Measurements from ENCODE around the gene TBC1D2B.

Gene TBC1D2B

GRCh38 chr15:78085928-78086327 lies 8.4 kb upstream of the TBC1D2B start:
- Histone ChIP-seq H3K79me2 (ENCODE audit: control insufficient read depth, insufficient read depth, low read length) (no peaks in the 10 kb centered on the region), H3K36me3 (ENCODE audit: control insufficient read depth, insufficient read depth, low read length) (no peaks in the 10 kb centered on the region), H3K4me2 (ENCODE audit: low read length) (no peak overlapping the region), H4K8ac (ENCODE audit: low read depth, low read length) (no peak overlapping the region), H3K23ac (ENCODE audit: low read length) (no peak overlapping the region), H3K9ac (ENCODE audit: low read length) (no peak overlapping the region), H3K27me3 (ENCODE audit: insufficient read depth, low read length, poor library complexity) (no peaks in the 10 kb centered on the region), H2BK5ac (ENCODE audit: low read length) (no peak overlapping the region), H3K18ac (ENCODE audit: low read length) (no peak overlapping the region), H3K4me3 (ENCODE audit: low read length) (no peak overlapping the region), H3K79me1 (ENCODE audit: low read length) (no peaks in the 10 kb centered on the region), H2AK5ac (ENCODE audit: low read length) (no peak overlapping the region), H3K27ac (ENCODE audit: low read depth, low read length) (no peak overlapping the region), H2BK15ac (replicated peaks; ENCODE audit: low read depth) (no peak overlapping the region), H3K4ac (ENCODE audit: low read depth, low read length) (no peak overlapping the region), H4K5ac (ENCODE audit: low read length) (no peak overlapping the region), H3K4me1 (ENCODE audit: control insufficient read depth, low read depth, low read length) (no peaks in the 10 kb centered on the region), H2BK120ac (ENCODE audit: low read depth, low read length) (no peak overlapping the region), H3K56ac (ENCODE audit: low read length) (no peak overlapping the region)
- WGBS (ENCODE audit: extremely low coverage, insufficient coverage, low lambda C conversion rate): no CpG with 5 or more reads among the region's 1 CpG
- DNase-seq: no peak

GRCh38 chr15:78084449-78084750 lies 6.9 kb upstream of the TBC1D2B start:
- no peak overlapping the region for H2BK15ac ChIP-seq (replicated peaks; ENCODE audit: low read depth)
- H3K79me1 ChIP-seq (ENCODE audit: low read length): no peaks in the 10 kb centered on the region
- no peak overlapping the region for H2AK5ac ChIP-seq (ENCODE audit: low read length)
- H3K18ac ChIP-seq (ENCODE audit: low read length): no peak overlapping the region
- H3K79me2 ChIP-seq (ENCODE audit: control insufficient read depth, insufficient read depth, low read length): no peaks in the 10 kb centered on the region
- no peaks in the 10 kb centered on the region for H3K27me3 ChIP-seq (ENCODE audit: insufficient read depth, low read length, poor library complexity)
- WGBS (ENCODE audit: extremely low coverage, insufficient coverage, low lambda C conversion rate): no CpG with 5 or more reads among the region's 5 CpGs
- H3K4me3 ChIP-seq (ENCODE audit: low read length): no peak overlapping the region
- no peak overlapping the region for H3K23ac ChIP-seq (ENCODE audit: low read length)
- H2BK5ac ChIP-seq (ENCODE audit: low read length): no peak overlapping the region
- no peak for DNase-seq
- no peaks in the 10 kb centered on the region for H3K36me3 ChIP-seq (ENCODE audit: control insufficient read depth, insufficient read depth, low read length)
- H2BK120ac ChIP-seq (ENCODE audit: low read depth, low read length): no peak overlapping the region
- H3K4me1 ChIP-seq (ENCODE audit: control insufficient read depth, low read depth, low read length): no peaks in the 10 kb centered on the region
- no peak overlapping the region for H3K4me2 ChIP-seq (ENCODE audit: low read length)
- no peak overlapping the region for H4K5ac ChIP-seq (ENCODE audit: low read length)
- H4K8ac ChIP-seq (ENCODE audit: low read depth, low read length): no peak overlapping the region
- H3K27ac ChIP-seq (ENCODE audit: low read depth, low read length): no peak overlapping the region
- no peak overlapping the region for H3K9ac ChIP-seq (ENCODE audit: low read length)
- H3K4ac ChIP-seq (ENCODE audit: low read depth, low read length): no peak overlapping the region
- no peak overlapping the region for H3K56ac ChIP-seq (ENCODE audit: low read length)

GRCh38 chr15:78083687-78084448 lies 6.4 kb upstream of the TBC1D2B start:
- Histone ChIP-seq H3K4me3 (ENCODE audit: low read length) (no peak overlapping the region), H2AK5ac (ENCODE audit: low read length) (no peak overlapping the region), H3K4me2 (ENCODE audit: low read length) (no peak overlapping the region), H2BK15ac (replicated peaks; ENCODE audit: low read depth) (no peak overlapping the region), H3K23ac (ENCODE audit: low read length) (no peak overlapping the region), H3K27ac (ENCODE audit: low read depth, low read length) (no peak overlapping the region), H3K4ac (ENCODE audit: low read depth, low read length) (no peak overlapping the region), H4K5ac (ENCODE audit: low read length) (no peak overlapping the region), H2BK5ac (ENCODE audit: low read length) (no peak overlapping the region), H3K9ac (ENCODE audit: low read length) (no peak overlapping the region), H3K36me3 (ENCODE audit: control insufficient read depth, insufficient read depth, low read length) (no peaks in the 10 kb centered on the region), H3K4me1 (ENCODE audit: control insufficient read depth, low read depth, low read length) (no peaks in the 10 kb centered on the region), H3K27me3 (ENCODE audit: insufficient read depth, low read length, poor library complexity) (no peaks in the 10 kb centered on the region), H3K56ac (ENCODE audit: low read length) (no peak overlapping the region), H2BK120ac (ENCODE audit: low read depth, low read length) (no peak overlapping the region), H4K8ac (ENCODE audit: low read depth, low read length) (no peak overlapping the region), H3K18ac (ENCODE audit: low read length) (no peak overlapping the region), H3K79me2 (ENCODE audit: control insufficient read depth, insufficient read depth, low read length) (no peaks in the 10 kb centered on the region), H3K79me1 (ENCODE audit: low read length) (no peaks in the 10 kb centered on the region)
- whole genome bisulfite sequencing (ENCODE audit: extremely low coverage, insufficient coverage, low lambda C conversion rate): no CpG with 5 or more reads among the region's 6 CpGs
- DNase-seq: no peak

GRCh38 chr15:78083186-78083585 lies 5.7 kb upstream of the TBC1D2B start:
- H4K8ac ChIP-seq (ENCODE audit: low read depth, low read length): no peak overlapping the region
- no peak overlapping the region for H3K56ac ChIP-seq (ENCODE audit: low read length)
- no peak overlapping the region for H3K4me2 ChIP-seq (ENCODE audit: low read length)
- H2AK5ac ChIP-seq (ENCODE audit: low read length): no peak overlapping the region
- no peak overlapping the region for H3K4me3 ChIP-seq (ENCODE audit: low read length)
- H4K5ac ChIP-seq (ENCODE audit: low read length): no peak overlapping the region
- no peak overlapping the region for H2BK15ac ChIP-seq (replicated peaks; ENCODE audit: low read depth)
- H3K27me3 ChIP-seq (ENCODE audit: insufficient read depth, low read length, poor library complexity): no peaks in the 10 kb centered on the region
- whole genome bisulfite sequencing (ENCODE audit: extremely low coverage, insufficient coverage, low lambda C conversion rate): no CpG with 5 or more reads among the region's 4 CpGs
- H3K27ac ChIP-seq (ENCODE audit: low read depth, low read length): no peak overlapping the region
- no peak overlapping the region for H3K23ac ChIP-seq (ENCODE audit: low read length)
- H3K4me1 ChIP-seq (ENCODE audit: control insufficient read depth, low read depth, low read length): no peaks in the 10 kb centered on the region
- no peaks in the 10 kb centered on the region for H3K79me1 ChIP-seq (ENCODE audit: low read length)
- no peak overlapping the region for H3K18ac ChIP-seq (ENCODE audit: low read length)
- DNase-seq: no peak
- H3K36me3 ChIP-seq (ENCODE audit: control insufficient read depth, insufficient read depth, low read length): no peaks in the 10 kb centered on the region
- no peaks in the 10 kb centered on the region for H3K79me2 ChIP-seq (ENCODE audit: control insufficient read depth, insufficient read depth, low read length)
- H3K9ac ChIP-seq (ENCODE audit: low read length): no peak overlapping the region
- H2BK5ac ChIP-seq (ENCODE audit: low read length): no peak overlapping the region
- H2BK120ac ChIP-seq (ENCODE audit: low read depth, low read length): no peak overlapping the region
- H3K4ac ChIP-seq (ENCODE audit: low read depth, low read length): no peak overlapping the region

GRCh38 chr15:78082743-78083110 lies 5.2 kb upstream of the TBC1D2B start:
- Histone ChIP-seq H3K36me3 (ENCODE audit: control insufficient read depth, insufficient read depth, low read length) (no peaks in the 10 kb centered on the region), H3K27me3 (ENCODE audit: insufficient read depth, low read length, poor library complexity) (no peaks in the 10 kb centered on the region), H4K8ac (ENCODE audit: low read depth, low read length) (no peak overlapping the region), H3K9ac (ENCODE audit: low read length) (no peak overlapping the region), H2AK5ac (ENCODE audit: low read length) (no peak overlapping the region), H3K56ac (ENCODE audit: low read length) (no peak overlapping the region), H3K18ac (ENCODE audit: low read length) (no peak overlapping the region), H2BK15ac (replicated peaks; ENCODE audit: low read depth) (no peak overlapping the region), H2BK5ac (ENCODE audit: low read length) (no peak overlapping the region), H3K4me2 (ENCODE audit: low read length) (no peak overlapping the region), H3K23ac (ENCODE audit: low read length) (no peak overlapping the region), H4K5ac (ENCODE audit: low read length) (no peak overlapping the region), H2BK120ac (ENCODE audit: low read depth, low read length) (no peak overlapping the region), H3K4me3 (ENCODE audit: low read length) (no peak overlapping the region), H3K4me1 (ENCODE audit: control insufficient read depth, low read depth, low read length) (no peaks in the 10 kb centered on the region), H3K79me1 (ENCODE audit: low read length) (no peaks in the 10 kb centered on the region), H3K4ac (ENCODE audit: low read depth, low read length) (no peak overlapping the region), H3K79me2 (ENCODE audit: control insufficient read depth, insufficient read depth, low read length) (no peaks in the 10 kb centered on the region), H3K27ac (ENCODE audit: low read depth, low read length) (no peak overlapping the region)
- no CpG with 5 or more reads among the region's 1 CpG for WGBS (ENCODE audit: extremely low coverage, insufficient coverage, low lambda C conversion rate)
- no peak for DNase-seq

- H3K9ac ChIP-seq (ENCODE audit: low read length): no peak overlapping the region
- no peaks in the 10 kb centered on the region for H3K79me1 ChIP-seq (ENCODE audit: low read length)
- no peak overlapping the region for H2BK120ac ChIP-seq (ENCODE audit: low read depth, low read length)
- no CpG with 5 or more reads among the region's 5 CpGs for WGBS (ENCODE audit: extremely low coverage, insufficient coverage, low lambda C conversion rate)
- H3K23ac ChIP-seq (ENCODE audit: low read length): no peak overlapping the region
- H3K56ac ChIP-seq (ENCODE audit: low read length): no peak overlapping the region
- H3K79me2 ChIP-seq (ENCODE audit: control insufficient read depth, insufficient read depth, low read length): no peaks in the 10 kb centered on the region
- no peak overlapping the region for H3K27ac ChIP-seq (ENCODE audit: low read depth, low read length)
- no peaks in the 10 kb centered on the region for H3K36me3 ChIP-seq (ENCODE audit: control insufficient read depth, insufficient read depth, low read length)
- no peak overlapping the region for H4K5ac ChIP-seq (ENCODE audit: low read length)
- no peak overlapping the region for H3K18ac ChIP-seq (ENCODE audit: low read length)
- no peak overlapping the region for H3K4me2 ChIP-seq (ENCODE audit: low read length)
- no peak overlapping the region for H2BK5ac ChIP-seq (ENCODE audit: low read length)
- H3K4me1 ChIP-seq (ENCODE audit: control insufficient read depth, low read depth, low read length): no peaks in the 10 kb centered on the region
- H3K27me3 ChIP-seq (ENCODE audit: insufficient read depth, low read length, poor library complexity): no peaks in the 10 kb centered on the region
- no peak overlapping the region for H3K4me3 ChIP-seq (ENCODE audit: low read length)
- H4K8ac ChIP-seq (ENCODE audit: low read depth, low read length): no peak overlapping the region
- no peak overlapping the region for H2BK15ac ChIP-seq (replicated peaks; ENCODE audit: low read depth)
- H3K4ac ChIP-seq (ENCODE audit: low read depth, low read length): no peak overlapping the region
- H2AK5ac ChIP-seq (ENCODE audit: low read length): no peak overlapping the region
- DNase-seq: no peak
Measured at GRCh38 chr15:78082106-78082742, 4.7 kb upstream of the TBC1D2B start.
